Middle frontal gyrus (tissue), 1 donor: ENCODE data around the gene LPCAT3.

Source experiments
- DNase-seq: peaks from one replicate; pipeline ENCODE4 v3.0.0-alpha.2; 2015; ENCODE audit warnings: low spot score; ENCODE audit errors: extremely low spot score

The LPCAT3 gene

GRCh38 chr12:6954316-6955107 lies 63.8 kb downstream of the LPCAT3 start:
- DNase-seq = no peak

GRCh38 chr12:6953442-6954315 lies 64.6 kb downstream of the LPCAT3 start:
- no peak for DNase-seq

GRCh38 chr12:6952863-6953441 lies 65.3 kb downstream of the LPCAT3 start:
- no peak for DNase-seq

GRCh38 chr12:6952121-6952862 lies 66.0 kb downstream of the LPCAT3 start:
- DNase-seq = no peak

GRCh38 chr12:6951551-6952120 lies 66.6 kb downstream of the LPCAT3 start:
- no peak for DNase-seq

GRCh38 chr12:6950811-6951540 lies 67.3 kb downstream of the LPCAT3 start, which contains the start of gene PTPN6:
Gene PTPN6, plus strand, starts transcription at chr12:6951356. Its CDS starts 157 bp downstream, at chr12:6951513.
- no peak for DNase-seq

- DNase-seq = no peak
These were observed 67.9 kb downstream of the LPCAT3 start for GRCh38 chr12:6950401-6950801.

- no peak for DNase-seq
These were observed 69.2 kb downstream of the LPCAT3 start for GRCh38 chr12:6948873-6949594.

GRCh38 chr12:6947615-6948014 lies 70.7 kb downstream of the LPCAT3 start:
- no peak for DNase-seq

GRCh38 chr12:6946920-6947374 lies 71.3 kb downstream of the LPCAT3 start:
- DNase-seq = no peak

- DNase-seq = no peak
These were observed 72.0 kb downstream of the LPCAT3 start for GRCh38 chr12:6946033-6946919.

GRCh38 chr12:6945613-6946012 lies 72.7 kb downstream of the LPCAT3 start:
- DNase-seq = no peak

GRCh38 chr12:6944381-6945186 lies 73.7 kb downstream of the LPCAT3 start:
- DNase-seq = peak; percentile 89

GRCh38 chr12:6943722-6944380 lies 74.4 kb downstream of the LPCAT3 start, which contains the start of the genes C12orf57 and RNU7-1:
Gene C12orf57, plus strand, starts transcription at chr12:6944022. Its CDS starts 100 bp downstream, at chr12:6944122.
Gene RNU7-1, plus strand, starts transcription at chr12:6943816.
- no peak for DNase-seq

- DNase-seq = peak; percentile 88
These were observed 74.9 kb downstream of the LPCAT3 start for GRCh38 chr12:6943389-6943721.

GRCh38 chr12:6942331-6942665 lies 76.0 kb downstream of the LPCAT3 start:
- DNase-seq = no peak

- no peak for DNase-seq
These were observed 76.5 kb downstream of the LPCAT3 start for GRCh38 chr12:6941782-6942181.
